Neutrophil (primary cell): ENCODE data around the gene SPTBN1.

Source experiments
- H3K27ac ChIP-seq: fragments of 200-600 bp; sonication (generic); 2 replicates; pipeline ENCODE4 v1.5.1; 2016; ENCODE audit warnings: mild to moderate bottlenecking, moderate library complexity
- H3K27me3 ChIP-seq: fragments of 200-600 bp; sonication (generic); 2 replicates; pipeline ENCODE4 v1.6.0; 2016; ENCODE audit warnings: mild to moderate bottlenecking
- H3K36me3 ChIP-seq: fragments of 200-600 bp; sonication (generic); 2 replicates; pipeline ENCODE4 v1.5.1; 2017
- H3K4me1 ChIP-seq, 2 experiments: fragments of 200-600 bp in 1 of 2; sonication (generic) in 1 of 2; 1 replicate in 1 of 2; 2 replicates in 1 of 2; pipeline versions ENCODE4 v1.5.1 to v1.6.1; 2013 to 2016; ENCODE audit warnings: low read depth in 1 of 2, low read length in 1 of 2, mild to moderate bottlenecking in 1 of 2, moderate library complexity in 1 of 2; ENCODE audit not compliant: control insufficient read depth in 1 of 2, insufficient read depth in 1 of 2
- H3K4me3 ChIP-seq, 2 experiments: fragments of 200-600 bp in 1 of 2; sonication (generic) in 1 of 2; 1 replicate in 1 of 2; 2 replicates in 1 of 2; pipeline ENCODE4 v1.5.1; 2013 to 2016; ENCODE audit warnings: low read depth in 1 of 2, low read length in 1 of 2, mild to moderate bottlenecking in 1 of 2, moderate library complexity in 1 of 2
- H3K9me3 ChIP-seq: fragments of 200-600 bp; sonication (generic); 2 replicates; pipeline ENCODE4 v1.5.1; 2016
- TF ChIP-seq, protein P1 (sequence below): fragments of 200-600 bp; sonication (generic); IDR thresholded peaks from 2 replicates; pipeline ENCODE4 v1.5.1; 2016; ENCODE audit warnings: antibody characterized with exemption

The SPTBN1 gene

DNA sequence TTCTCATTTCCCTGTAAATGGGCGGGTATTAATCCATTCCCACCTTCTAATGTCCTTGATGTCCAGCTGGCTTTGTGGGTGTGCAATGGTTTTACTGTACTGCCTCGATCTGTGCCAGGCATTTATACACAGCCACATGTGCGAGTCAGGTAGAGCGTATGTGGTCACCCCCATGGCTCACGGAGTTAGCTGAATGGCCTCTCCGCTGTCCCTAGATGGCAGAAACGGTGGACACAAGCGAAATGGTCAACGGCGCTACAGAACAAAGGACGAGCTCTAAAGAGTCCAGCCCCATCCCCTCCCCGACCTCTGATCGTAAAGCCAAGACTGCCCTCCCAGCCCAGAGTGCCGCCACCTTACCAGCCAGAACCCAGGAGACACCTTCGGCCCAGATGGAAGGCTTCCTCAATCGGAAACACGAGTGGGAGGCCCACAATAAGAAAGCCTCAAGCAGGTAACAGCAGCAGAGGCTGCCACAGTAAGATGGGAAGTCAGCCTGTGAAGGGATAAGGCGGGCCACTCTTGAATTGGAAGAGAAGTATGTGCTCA lies 208.2 kb downstream of the SPTBN1 start:
- Histone ChIP-seq H3K27ac (no peak overlapping the region), H3K4me1 (peaks cover 8 to 16% of the 10 kb centered on the region in 2 experiments)

DNA sequence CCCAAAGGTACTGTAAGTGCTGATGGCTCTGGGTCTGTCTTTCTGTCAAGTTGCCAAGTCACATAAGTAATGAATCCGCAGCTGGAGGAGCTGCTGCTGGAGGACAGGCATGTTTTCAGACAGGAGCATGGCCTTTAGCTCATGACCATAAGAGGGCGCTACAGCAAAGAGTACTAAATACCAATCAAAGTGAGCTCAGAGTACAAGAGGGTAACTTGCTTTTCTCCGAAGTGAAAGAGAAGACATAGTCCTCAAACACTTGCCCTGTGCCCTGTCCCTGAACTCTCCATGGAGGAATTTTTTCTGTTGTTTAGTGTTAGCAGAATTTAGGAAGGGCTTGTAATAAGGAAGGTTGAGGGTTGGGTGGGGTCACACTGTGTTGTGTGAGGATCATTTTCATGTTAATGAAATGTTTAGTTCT lies 209.3 kb downstream of the SPTBN1 start:
- TF ChIP-seq, protein P1, sequence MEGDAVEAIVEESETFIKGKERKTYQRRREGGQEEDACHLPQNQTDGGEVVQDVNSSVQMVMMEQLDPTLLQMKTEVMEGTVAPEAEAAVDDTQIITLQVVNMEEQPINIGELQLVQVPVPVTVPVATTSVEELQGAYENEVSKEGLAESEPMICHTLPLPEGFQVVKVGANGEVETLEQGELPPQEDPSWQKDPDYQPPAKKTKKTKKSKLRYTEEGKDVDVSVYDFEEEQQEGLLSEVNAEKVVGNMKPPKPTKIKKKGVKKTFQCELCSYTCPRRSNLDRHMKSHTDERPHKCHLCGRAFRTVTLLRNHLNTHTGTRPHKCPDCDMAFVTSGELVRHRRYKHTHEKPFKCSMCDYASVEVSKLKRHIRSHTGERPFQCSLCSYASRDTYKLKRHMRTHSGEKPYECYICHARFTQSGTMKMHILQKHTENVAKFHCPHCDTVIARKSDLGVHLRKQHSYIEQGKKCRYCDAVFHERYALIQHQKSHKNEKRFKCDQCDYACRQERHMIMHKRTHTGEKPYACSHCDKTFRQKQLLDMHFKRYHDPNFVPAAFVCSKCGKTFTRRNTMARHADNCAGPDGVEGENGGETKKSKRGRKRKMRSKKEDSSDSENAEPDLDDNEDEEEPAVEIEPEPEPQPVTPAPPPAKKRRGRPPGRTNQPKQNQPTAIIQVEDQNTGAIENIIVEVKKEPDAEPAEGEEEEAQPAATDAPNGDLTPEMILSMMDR: no peak
- no peak overlapping the region for H3K4me3 ChIP-seq
- no peaks in the 10 kb centered on the region for H3K27me3 ChIP-seq
- no peaks in the 10 kb centered on the region for H3K9me3 ChIP-seq
- no peak overlapping the region for H3K27ac ChIP-seq
- H3K4me1 ChIP-seq: peaks cover 17 to 27% of the 10 kb centered on the region in 2 experiments
- peaks cover 84% of the 10 kb centered on the region for H3K36me3 ChIP-seq

More for the DNA sequence above, 208.2 kb downstream of the SPTBN1 start:
- Histone ChIP-seq H3K4me3 (no peak overlapping the region), H3K36me3 (peaks cover 93% of the 10 kb centered on the region), H3K9me3 (no peaks in the 10 kb centered on the region), H3K27me3 (no peaks in the 10 kb centered on the region)
- TF ChIP-seq, protein P1: no peak

DNA sequence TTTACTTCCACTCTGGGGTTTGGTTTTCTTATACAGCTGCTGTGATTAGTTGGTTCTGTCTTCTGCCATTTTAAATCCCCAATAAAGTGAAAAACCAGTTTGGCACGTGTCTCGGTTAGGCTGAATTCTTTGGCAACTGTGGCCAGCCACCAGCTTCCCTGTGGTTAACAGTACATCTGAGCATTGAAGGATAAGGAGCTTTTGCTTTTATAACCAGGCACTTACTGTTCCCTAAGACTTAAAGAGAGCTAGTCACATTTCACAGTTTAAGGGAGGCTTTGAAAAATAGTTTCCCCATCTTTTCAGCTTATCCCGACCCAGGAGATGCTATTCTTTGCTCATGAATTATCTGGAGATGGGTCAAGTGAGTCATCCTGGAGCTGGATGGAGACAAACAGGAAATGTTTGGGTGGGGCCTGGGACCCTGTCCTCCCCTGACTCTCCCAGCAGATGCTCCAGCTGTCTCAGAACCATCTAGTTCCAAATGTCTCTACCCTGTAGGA lies 210.1 kb downstream of the SPTBN1 start:
- Histone ChIP-seq H3K4me1 (peaks cover 17 to 29% of the 10 kb centered on the region in 2 experiments), H3K9me3 (no peaks in the 10 kb centered on the region), H3K27me3 (no peaks in the 10 kb centered on the region), H3K4me3 (no peak overlapping the region), H3K36me3 (peaks cover 80% of the 10 kb centered on the region), H3K27ac (no peak overlapping the region)
- TF ChIP-seq, protein P1: no peak

DNA sequence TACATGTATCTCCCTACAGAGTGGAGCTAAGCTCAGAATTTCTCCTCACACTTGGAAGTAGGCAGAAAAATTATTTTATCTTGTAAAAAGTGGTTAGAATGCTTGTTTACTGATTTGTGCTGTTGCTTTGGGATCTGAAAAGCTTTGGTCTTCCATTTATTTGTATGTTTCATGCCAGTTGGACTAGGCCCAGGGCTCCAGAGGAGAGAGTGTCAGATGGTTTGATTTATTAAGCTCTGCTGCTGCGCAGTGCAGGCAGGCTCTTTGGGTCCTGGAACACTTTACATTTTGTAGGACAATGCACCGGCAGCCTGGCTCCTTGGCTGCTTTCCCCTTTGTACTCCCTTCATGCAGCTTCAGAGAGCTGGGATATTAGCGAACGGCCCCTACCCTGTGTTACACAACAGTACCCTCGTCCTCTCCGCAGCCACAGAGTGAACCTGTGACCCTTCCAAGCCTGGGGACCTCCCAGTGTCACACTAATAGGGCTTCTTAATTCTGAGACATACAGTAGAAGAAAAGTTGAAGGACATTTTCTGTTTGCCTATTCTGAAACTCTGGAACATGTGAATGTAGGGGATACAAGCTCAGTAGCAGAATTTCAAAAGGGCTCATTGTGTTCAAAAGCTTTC lies 210.6 kb downstream of the SPTBN1 start:
- Histone ChIP-seq H3K9me3 (no peaks in the 10 kb centered on the region), H3K4me1 (peaks cover 17 to 29% of the 10 kb centered on the region in 2 experiments), H3K4me3 (no peak overlapping the region), H3K36me3 (peaks cover 74% of the 10 kb centered on the region), H3K27ac (no peak overlapping the region), H3K27me3 (no peaks in the 10 kb centered on the region)
- TF ChIP-seq, protein P1: no peak

DNA sequence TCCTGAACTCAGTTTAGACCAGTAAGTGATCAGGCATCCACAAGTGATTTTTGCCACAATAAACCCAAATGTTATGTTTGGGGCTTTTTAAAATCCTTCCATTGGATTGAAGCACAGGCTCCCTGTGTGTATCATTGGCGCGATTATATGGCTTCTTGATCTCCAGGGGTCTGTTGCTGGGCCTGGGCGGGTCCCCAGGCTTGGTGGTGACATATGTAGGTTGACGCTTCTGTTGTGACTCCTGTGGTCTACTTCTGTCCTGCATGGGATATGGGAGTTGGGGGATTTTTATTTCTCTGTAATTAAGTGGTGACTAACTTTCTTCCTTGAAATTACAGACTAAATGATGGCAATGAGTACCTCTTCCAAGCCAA lies 211.1 kb downstream of the SPTBN1 start:
- no peak overlapping the region for H3K4me3 ChIP-seq
- TF ChIP-seq, protein P1: no peak
- H3K4me1 ChIP-seq: peaks cover 21 to 34% of the 10 kb centered on the region in 2 experiments
- H3K9me3 ChIP-seq: no peaks in the 10 kb centered on the region
- peaks cover 70% of the 10 kb centered on the region for H3K36me3 ChIP-seq
- H3K27me3 ChIP-seq: no peaks in the 10 kb centered on the region
- H3K27ac ChIP-seq: no peak overlapping the region
